GM21786 (cell line): ENCODE results near the gene PCK2.
"Not testable (repeated sequence)": the region's sequence is repeated elsewhere in the genome, so short reads cannot be mapped to it uniquely, and the experiment has no call there.

ENCODE experiments used
- ATAC-seq: cut with Tn5 transposase; IDR thresholded peaks from one replicate; pipeline ENCODE4 v1.9.1; 2021; ENCODE audit not compliant: unreplicated experiment

PCK2 gene

DNA sequence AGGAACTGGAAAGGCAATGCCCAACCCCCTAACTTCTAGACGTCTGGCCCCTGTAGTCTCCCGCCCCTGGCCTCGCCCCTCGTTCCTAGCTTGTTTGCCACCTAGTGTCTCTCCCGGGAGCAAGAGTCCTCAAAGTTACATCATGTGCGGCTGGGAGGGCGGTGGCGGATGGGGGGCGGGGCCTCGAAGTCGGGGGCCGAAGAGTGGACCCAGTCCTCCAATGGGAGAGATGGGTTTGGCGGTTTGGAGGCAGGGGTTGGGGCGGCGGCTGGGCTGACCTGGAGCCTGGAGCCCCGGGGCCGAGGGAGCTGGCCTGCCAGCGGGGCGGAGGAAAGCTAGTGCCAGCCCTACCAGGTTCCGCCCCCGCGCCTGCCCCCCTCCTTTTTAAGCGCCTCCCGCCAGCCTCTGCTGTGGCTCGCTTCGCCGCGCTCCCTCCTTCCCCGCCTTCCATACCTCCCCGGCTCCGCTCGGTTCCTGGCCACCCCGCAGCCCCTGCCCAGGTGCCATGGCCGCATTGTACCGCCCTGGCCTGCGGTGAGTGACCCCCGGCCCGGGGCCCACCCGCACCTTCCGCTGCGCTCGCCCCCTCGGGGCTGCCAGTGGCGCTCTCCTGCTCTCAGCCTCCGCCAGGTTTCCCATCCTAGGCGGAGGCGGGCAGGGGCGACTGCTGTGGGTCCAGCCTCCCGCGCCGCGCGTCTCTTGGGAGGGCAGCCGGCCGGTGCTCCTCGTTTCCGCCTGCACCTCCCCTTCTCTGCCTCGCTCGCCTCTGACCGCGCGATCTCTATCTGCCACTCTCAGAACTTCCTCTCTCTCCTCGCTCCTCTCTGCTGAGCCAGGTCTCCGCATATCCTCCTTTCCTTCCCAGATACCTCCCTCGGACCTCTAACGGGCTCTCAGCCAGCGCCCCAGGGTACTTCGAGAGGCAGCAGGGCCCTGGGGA, at the start of gene PCK2:
PCK2 (plus strand) TSS at position 411 of the 940 bp plus-strand sequence; CDS start at position 506, 95 bp downstream.
- peak; percentile 51 for ATAC-seq

DNA sequence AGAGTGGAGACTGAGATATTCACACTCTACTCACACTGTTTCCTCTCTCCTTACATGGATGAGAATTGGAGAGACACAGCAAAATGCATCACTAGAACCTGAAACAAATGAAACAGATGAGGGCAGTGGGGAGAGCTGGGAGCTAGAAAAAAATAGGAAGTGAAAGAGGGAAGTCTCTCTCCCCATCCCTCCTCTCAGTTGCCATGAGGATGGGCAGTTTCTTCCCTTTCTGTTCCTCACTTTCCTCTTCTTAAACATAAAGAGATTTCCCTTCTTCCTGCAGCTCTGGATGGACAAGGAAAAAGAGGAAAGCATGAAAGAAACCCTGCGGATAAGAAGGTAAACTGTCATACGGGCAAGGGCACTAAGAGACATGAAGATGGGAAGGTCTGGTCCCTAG, 45.1 kb upstream of the PCK2 start:
- not testable (repeated sequence) for ATAC-seq

DNA sequence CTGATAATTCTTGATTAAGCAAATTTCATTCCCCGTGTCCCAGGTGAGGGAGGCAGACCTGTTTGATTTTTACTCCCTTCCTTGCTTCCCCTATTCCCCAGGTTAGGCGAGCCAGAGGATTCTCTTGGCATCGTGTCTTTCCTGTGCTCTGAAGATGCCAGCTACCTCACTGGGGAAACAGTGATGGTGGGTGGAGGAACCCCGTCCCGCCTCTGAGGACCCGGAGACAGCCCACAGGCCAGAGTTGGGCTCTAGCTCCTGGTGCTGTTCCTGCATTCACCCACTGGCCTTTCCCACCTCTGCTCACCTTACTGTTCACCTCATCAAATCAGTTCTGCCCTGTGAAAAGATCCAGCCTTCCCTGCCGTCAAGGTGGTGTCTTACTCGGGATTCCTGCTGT, 43.4 kb upstream of the PCK2 start:
- not testable (repeated sequence) for ATAC-seq

DNA sequence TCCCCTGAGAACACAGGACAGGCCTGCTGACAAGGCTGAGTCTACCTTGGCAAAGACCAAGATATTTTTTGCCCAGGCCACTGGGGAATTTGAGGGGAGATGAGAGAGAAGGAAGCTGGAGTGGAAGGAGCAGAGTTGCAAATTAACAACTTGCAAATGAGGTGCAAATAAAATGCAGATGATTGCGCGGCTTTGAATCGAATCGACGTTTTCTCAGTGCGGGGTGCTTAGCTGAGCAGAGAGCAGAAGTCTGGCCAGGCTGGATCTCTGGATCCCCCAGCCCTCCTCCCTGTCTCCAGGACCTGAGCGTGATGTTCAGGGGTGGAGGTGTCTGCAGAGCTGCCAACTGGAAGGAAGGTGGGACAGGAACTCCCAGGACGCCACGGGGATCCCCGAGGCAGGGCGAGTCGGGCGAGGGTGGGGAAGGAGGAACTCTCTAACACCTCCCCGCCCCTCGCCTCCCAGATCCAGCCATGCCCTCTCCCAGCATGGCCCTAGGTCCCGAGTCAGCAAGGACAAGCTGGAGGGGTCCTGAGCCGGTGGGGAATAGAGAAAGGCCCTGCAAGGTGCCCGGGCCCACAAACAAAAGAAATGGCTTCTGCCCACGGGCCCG, 42.8 kb upstream of the PCK2 start:
- ATAC-seq, result peak; percentile 2

DNA sequence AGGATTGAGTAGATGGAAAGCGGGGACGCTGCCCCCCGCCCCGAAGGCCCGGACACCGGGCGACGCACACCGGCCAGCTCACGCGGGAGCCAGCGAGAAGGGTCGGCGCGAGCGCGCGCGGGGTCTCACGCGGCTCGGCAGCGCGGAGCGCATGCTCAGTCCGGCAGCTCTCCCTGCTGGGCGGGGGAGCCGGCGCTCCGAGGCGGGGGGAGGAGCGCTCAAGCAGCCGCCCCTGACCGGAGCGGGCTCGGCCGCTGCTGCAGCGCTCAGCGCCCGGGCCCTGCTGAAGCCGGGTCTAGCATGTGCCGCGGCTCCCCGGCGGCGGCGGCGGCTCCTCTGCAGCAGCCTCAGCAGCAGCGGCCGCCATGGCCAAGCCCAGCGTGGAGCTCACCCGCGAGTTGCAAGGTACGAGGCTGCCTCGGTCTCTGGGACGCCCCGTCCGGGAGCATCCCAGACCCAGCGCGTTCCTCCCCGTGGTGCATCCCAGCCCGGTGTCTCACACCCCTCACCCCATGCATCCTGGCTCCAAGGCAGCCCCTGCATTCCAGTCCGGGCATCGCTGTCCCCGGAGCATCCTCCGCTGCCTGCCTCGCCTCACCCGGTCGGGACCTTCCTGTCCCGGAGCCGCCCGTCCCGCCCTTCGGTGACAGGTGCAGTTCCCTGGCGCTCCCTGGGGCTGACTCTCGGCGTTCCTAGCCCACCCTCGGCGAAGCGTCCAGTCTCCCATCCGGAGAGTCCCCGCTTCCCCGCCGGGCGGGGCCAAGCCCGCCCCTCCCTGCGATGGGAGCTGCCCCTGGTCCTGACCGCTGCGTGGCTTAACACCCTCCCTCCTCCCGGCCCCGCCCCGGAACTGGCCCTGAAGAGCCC, 42.1 kb upstream of the PCK2 start, which contains the start of gene CARMIL3:
CARMIL3 (plus strand) TSS at position 221 of the 867 bp plus-strand sequence; CDS start at position 366, 145 bp downstream.
- ATAC-seq, result peak; percentile 71

DNA sequence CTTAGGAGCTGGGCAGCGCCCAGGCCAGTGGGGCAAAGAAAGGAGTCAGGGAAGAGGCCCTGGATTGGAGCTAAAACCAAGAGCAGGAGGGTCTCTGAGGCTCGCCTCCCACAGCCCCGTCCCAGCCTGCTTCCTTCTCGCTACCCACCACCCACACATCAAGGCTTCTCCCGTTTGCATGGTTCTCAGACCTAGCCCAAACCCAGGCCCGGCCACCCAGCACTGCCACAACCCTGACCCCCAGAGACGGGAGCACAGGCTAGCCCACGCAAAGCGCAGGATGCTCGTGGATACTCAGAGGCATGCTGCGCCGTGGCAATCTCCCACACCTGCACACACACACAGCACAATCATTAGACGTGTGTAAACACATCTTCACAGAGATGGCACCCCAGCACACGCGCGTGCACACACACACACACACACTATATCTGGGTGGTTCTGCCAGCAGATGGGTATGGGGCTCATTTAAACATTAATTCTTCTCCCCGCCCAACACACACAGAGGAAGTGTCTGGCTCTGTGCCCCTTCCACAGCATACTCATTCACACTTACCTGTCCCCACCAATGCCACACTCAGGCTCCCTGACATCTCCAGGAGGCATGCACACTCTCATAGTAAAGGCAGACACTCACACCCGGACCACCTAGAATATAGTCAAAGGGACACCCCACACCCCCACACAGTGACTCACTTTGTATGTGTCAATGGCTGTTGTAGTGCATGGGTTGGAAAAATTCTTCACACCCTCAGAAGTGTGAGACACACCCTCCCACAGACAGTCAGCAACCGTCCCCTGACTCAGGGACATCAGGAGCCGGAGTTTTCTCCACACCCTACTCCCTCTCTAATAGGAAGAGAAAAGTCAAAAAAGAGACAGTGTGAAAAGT, 41.2 kb upstream of the PCK2 start:
- ATAC-seq, result no peak

DNA sequence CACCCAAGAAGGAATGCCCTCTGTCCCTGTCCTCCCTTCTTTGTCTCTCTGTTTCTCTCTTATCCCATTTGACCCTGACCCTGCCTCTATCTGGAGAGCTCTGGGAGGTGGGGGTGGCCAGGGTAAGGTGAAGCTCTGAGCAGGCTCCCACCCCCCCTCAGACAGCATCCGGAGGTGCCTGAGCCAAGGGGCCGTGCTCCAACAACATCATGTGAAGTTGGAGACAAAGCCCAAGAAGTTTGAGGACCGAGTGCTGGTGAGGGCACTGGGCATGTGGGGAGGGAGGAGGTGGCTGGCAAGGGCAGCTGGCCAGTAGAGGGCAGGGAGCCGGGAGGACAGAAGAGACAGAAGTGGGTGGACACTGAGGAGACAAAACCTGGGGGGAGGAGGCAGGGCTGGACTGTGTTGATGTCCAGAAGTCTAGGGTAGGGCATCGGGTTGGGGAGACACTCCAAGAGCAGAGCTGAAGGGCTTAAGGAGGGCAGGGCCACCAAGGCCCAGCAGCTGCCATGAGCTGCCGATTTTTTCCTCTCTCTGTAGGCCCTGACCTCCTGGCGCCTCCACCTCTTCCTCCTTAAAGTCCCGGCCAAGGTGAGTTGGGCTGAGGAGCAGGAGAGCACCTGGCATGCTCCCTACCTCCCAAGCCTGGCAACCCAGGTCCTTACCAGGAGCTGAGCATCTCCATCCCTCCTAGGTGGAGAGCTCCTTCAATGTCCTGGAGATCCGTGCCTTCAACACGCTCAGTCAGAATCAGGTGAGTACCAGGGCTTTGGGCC, 40.4 kb upstream of the PCK2 start:
- no peak for ATAC-seq

DNA sequence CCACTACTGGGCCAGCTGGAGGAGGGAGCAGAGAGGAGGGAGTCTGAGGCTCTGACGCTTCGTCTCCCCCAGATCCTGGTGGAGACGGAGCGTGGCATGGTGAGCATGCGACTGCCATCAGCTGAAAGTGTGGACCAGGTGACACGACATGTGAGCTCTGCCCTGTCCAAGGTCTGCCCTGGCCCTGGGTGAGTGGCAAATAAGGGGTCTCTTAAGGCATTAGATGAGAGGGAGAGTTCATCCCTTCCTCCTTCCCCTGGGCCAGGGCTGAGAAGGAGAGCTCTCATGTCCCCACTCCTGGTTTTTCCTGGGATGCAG, 39.8 kb upstream of the PCK2 start:
- ATAC-seq, result no peak

DNA sequence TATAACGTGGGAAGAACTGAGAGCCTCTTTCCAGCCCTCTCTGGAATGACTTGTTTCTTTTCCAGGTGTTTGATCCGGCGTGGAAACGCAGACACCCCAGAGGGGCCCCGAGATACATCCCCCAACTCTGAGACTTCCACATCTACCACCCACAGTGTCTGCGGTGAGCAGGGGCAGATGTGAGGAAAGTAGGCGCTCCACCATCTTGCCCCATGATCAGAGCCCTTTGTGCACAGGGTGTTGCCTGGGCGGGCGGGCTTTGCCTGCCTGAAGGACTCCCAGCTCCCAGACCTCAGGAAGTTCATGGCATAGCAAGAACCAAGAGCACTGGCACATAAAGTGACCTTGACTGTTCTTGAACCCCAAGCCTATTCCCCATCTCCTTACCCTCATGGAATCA, 39.5 kb upstream of the PCK2 start:
- no peak for ATAC-seq

DNA sequence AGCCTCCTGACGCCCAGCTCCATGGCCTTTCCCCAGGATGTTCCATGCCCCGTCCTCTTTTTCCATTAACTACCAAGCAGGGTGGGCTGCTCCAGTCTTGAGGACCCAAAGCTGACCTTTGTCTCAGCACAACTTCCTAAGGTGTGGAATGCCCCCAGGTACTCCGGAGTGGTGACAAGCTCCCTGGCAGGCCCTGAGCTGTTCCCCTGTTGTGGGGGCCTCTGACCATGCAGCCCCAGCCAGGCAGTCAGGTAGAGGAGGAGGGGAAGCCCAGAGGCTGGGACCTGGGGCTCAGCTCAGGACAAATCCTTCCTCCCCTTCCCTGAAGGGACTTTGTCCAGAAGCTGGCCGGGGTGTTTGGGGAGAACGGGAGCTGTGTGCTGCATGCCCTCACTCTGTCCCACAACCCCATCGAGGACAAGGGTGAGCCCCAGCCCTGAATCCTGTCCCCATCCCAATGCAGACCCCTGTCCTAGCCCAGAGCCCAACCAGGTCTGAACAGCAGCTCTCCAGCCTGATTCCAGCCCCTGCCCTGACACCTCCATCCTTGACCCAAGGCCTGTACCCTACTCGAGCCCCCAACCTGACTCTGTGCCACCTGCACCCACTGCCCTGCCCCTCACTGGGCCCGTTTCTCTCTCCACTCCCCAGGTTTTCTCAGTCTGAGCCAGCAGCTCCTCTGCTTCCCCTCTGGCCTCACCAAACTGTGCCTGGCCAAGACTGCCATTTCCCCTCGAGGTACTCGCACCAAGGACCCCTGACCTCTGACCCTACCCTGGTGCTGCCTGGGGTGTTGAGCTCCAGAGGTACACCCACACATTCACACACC, 37.9 kb upstream of the PCK2 start:
- ATAC-seq, result no peak

DNA sequence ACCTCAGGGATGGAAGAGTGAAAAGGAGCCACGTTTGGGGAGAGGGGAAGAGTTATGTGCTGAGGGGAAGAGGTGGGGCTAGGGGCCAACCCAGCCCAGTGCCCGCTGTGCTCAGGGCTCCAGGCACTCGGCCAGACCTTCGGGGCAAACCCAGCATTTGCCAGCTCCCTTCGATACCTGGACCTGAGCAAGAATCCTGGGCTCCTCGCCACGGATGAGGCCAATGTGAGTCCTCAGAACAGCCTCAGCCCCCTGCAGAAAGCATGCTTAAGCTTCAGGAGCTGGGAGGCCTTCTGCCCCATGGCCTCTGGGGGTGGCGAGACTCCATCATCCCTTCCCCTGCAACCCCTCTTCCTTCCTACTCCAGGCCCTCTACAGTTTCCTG, 37.3 kb upstream of the PCK2 start:
- ATAC-seq, result no peak

DNA sequence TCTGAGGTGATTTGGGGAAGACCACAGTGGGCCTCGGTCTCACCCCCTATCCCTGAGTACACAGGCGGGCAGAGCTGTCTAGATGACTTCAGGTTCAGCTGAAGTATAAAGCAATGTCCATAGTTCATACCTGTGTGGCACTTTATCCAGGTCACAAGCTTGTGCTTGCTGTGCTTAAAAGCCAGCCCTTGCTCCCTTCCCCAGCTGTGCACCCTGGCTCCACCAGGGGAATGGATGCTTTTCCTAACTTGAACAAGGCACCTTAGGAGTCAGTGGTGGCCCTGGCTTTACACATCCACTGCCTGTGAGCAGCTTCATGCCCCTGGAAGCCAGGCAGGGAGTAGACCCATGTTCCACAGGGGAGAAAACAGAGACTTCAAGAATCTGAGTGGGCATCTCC, 36.8 kb upstream of the PCK2 start:
- no peak for ATAC-seq

DNA sequence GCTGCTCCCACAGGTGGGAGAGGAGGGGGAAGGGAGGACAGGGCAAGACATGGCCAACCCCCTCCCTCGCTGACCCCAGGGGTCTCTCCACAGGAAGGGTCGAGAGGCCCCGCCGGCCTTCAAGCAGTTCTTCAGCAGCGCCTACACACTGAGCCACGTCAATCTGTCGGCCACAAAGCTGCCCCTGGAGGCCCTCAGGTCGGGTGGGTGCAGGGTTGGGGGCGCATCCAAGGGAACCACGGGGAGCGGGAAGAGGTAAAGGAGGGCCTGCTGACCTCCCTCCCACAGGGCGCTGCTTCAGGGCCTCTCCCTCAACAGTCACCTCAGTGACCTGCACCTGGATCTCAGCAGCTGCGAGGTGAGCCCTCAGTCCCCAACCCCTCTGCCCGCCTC, 36.2 kb upstream of the PCK2 start:
- ATAC-seq, result no peak

DNA sequence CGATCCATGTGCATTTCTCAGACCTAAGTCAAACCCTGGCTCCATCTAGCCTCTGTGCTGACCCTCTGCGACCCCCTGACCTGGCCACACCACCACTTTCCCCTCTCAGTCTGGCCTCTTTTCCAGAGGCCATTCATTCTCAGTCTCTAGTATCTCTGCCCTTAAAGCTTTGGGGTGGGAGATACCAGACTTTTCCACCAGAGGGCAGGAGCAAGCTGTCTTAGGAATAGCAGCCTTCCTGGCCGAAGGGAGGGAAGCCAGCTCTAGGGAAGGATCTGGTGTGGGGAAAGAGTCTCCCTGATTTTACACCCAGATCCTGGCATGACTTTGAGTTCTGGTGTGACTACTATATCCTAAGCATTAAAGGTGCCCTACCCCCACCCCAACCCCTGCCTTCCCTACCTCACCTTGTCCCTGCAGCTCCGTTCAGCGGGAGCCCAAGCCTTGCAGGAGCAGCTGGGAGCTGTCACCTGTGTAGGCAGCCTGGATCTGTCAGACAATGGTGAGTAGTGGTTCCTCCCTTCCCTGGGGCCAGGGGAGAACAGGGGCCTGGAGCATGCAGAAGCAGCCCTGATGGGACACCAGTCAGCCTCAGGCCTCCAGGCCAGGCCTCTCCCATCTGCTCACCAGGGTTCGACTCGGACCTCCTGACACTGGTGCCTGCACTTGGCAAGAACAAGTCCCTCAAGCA, 35.7 kb upstream of the PCK2 start:
- ATAC-seq, result no peak

DNA sequence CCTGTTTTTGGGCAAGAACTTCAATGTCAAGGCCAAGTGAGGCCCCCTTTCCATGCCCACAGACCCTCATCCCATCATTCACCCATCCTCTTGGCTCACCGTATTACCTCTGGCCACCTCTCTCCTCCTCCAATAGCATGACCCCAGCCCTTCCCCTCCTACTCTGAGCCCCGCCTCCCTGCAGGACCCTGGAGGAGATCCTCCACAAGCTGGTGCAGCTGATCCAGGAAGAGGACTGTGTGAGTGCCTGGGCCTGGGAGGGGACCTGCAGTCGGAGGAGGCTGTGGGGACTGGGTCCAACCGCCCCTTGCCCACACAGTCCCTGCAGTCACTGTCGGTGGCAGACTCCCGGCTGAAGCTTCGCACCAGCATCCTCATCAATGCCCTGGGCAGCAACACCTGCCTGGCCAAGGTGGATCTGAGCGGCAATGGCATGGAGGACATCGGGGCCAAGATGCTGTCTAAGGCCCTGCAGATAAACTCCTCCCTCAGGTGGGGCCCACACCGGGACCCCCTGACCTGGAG, 35.1 kb upstream of the PCK2 start:
- no peak for ATAC-seq

DNA sequence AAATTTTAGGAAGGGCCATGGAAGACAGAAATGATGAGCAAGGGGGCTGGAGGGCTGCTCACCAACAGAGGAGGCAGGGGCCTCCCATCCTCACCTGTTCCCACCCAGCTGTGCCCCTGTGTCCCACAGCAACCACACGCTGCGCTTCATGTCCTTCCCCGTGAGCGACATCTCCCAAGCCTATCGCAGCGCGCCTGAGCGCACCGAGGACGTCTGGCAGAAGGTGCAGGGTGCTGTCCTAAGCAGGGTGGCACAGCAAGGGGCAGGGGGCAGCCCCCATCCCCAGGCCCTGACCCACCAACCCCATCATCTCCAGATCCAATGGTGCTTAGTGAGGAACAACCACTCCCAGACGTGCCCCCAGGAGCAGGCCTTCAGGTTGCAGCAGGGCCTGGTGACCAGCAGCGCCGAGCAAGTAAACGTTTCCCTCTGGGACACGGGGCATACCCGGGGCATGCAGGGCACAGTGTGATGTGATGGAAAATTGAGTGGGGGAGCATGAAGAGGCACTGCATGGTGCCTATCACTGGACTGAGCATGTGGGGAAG, 34.2 kb upstream of the PCK2 start:
- ATAC-seq, result no peak

DNA sequence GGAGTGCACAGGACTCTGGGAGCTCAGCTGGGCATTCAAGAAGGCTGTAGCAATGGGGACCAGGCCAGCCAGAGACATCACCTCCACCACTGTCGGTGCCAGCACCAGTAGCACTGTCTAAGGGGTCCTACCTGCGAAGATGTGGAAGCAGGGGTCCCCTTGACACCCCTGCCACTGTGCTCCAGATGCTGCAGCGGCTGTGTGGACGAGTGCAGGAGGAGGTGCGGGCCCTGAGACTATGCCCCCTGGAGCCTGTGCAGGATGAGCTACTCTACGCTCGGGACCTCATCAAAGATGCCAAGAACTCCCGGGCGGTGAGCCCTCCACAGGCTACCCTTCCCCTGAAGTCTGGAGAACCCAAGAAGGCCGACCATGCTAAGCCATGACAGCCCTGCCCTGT, 33.7 kb upstream of the PCK2 start:
- ATAC-seq, result no peak
